ENCODE data around the gene SFI1. TPM values are rescaled to one million over a fixed set of nuclear protein-coding genes. Genes with fewer than 3 reads are reported as not detected.

The SFI1 gene
- total RNA-seq, 1 donor from 2014 or later, result 9.0 TPM

GRCh38 chr22:31626427-31627150 is 130.3 kb downstream of the SFI1 start:
- H3K36me3 ChIP-seq (ENCODE audit: control insufficient read depth, insufficient read depth, low read length), result peaks cover 11% of the 10 kb centered on the region
- TF ChIP-seq CTCF (IDR thresholded peaks at IDR 0.05; ENCODE audit: insufficient read depth, low read length, severe bottlenecking), result no peak
- H3K27me3 ChIP-seq (ENCODE audit: control insufficient read depth, insufficient read depth, low read length), result no peaks in the 10 kb centered on the region
- DNase-seq (ENCODE audit: low read depth) (no peak), FAIRE-seq (peak; percentile 62)
- no peak overlapping the region for H3K4me3 ChIP-seq (ENCODE audit: low read depth, low read length)

GRCh38 chr22:31627223-31627731 is 130.9 kb downstream of the SFI1 start:
- TF ChIP-seq CTCF (IDR thresholded peaks at IDR 0.05; ENCODE audit: insufficient read depth, low read length, severe bottlenecking), result no peak
- no peak for DNase-seq (ENCODE audit: low read depth)
- no peak overlapping the region for H3K4me3 ChIP-seq (ENCODE audit: low read depth, low read length)
- H3K36me3 ChIP-seq (ENCODE audit: control insufficient read depth, insufficient read depth, low read length), result peaks cover 9% of the 10 kb centered on the region
- FAIRE-seq, result no peak
- H3K27me3 ChIP-seq (ENCODE audit: control insufficient read depth, insufficient read depth, low read length), result no peaks in the 10 kb centered on the region

GRCh38 chr22:31628362-31628761 is 132.0 kb downstream of the SFI1 start:
- Histone ChIP-seq H3K27me3 (ENCODE audit: control insufficient read depth, insufficient read depth, low read length) (no peaks in the 10 kb centered on the region), H3K4me3 (ENCODE audit: low read depth, low read length) (no peak overlapping the region), H3K36me3 (ENCODE audit: control insufficient read depth, insufficient read depth, low read length) (peaks cover 6% of the 10 kb centered on the region)
- FAIRE-seq, result no peak
- no peak for DNase-seq (ENCODE audit: low read depth)
- no peak for TF ChIP-seq CTCF (IDR thresholded peaks at IDR 0.05; ENCODE audit: insufficient read depth, low read length, severe bottlenecking)

- FAIRE-seq (peak; percentile 13), DNase-seq (ENCODE audit: low read depth) (no peak)
- peaks cover 6% of the 10 kb centered on the region for H3K36me3 ChIP-seq (ENCODE audit: control insufficient read depth, insufficient read depth, low read length)
- no peaks in the 10 kb centered on the region for H3K27me3 ChIP-seq (ENCODE audit: control insufficient read depth, insufficient read depth, low read length)
- peak; percentile 23 for TF ChIP-seq CTCF (IDR thresholded peaks at IDR 0.05; ENCODE audit: insufficient read depth, low read length, severe bottlenecking)
- no peak overlapping the region for H3K4me3 ChIP-seq (ENCODE audit: low read depth, low read length)
Observed at GRCh38 chr22:31628969-31629708, 132.8 kb downstream of the SFI1 start.

- no peak for FAIRE-seq
Observed at GRCh38 chr22:31629741-31630184, 133.4 kb downstream of the SFI1 start.

More at GRCh38 chr22:31629741-31630184, 133.4 kb downstream of the SFI1 start:
- Histone ChIP-seq H3K36me3 (ENCODE audit: control insufficient read depth, insufficient read depth, low read length) (peaks cover 6% of the 10 kb centered on the region), H3K4me3 (ENCODE audit: low read depth, low read length) (peak overlapping the region; percentile 68), H3K27me3 (ENCODE audit: control insufficient read depth, insufficient read depth, low read length) (no peaks in the 10 kb centered on the region)
- no peak for TF ChIP-seq CTCF (IDR thresholded peaks at IDR 0.05; ENCODE audit: insufficient read depth, low read length, severe bottlenecking)
- no peak for DNase-seq (ENCODE audit: low read depth)

Data from bronchial epithelial cell (primary cell).